Prostate gland (tissue), 2 donors: ENCODE results near the gene HJURP. TPM values are rescaled to one million over a fixed set of nuclear protein-coding genes. Genes with fewer than 3 reads are reported as not detected.

Experiments
- DNase-seq: peaks from one replicate; pipeline ENCODE4 v3.0.0-alpha.2; 2019; ENCODE audit warnings: low spot score
- H3K27ac ChIP-seq, 2 donors: fragments of 200-600 bp; sonication (generic); 2 replicates each; pipeline ENCODE4 v1.5.1; 2017 to 2019
- H3K27me3 ChIP-seq: fragments of 200-600 bp; sonication (generic); replicated peaks from 2 replicates; pipeline ENCODE4 v1.5.1; 2019; ENCODE audit not compliant: insufficient read depth
- H3K36me3 ChIP-seq, 2 donors: fragments of 200-600 bp; sonication (generic); 1 replicate in 1 of 2; 2 replicates in 1 of 2; pipeline versions ENCODE4 v1.5.1 to v1.8.1; 2017 to 2019
- H3K4me1 ChIP-seq: fragments of 200-600 bp; sonication (generic); replicated peaks from 2 replicates; pipeline ENCODE4 v1.5.1; 2019
- H3K4me3 ChIP-seq, 2 donors: fragments of 200-600 bp; sonication (generic); 2 replicates each; pipeline ENCODE4 v1.5.1; 2017 to 2019
- H3K9me3 ChIP-seq: fragments of 200-600 bp; sonication (generic); 2 replicates; pipeline ENCODE4 v1.5.1; 2017
- CTCF ChIP-seq, 4 experiments: fragments of 200-600 bp in 2 of 4; fragments of 450-650 bp in 2 of 4; sonication (generic) in 2 of 4; IDR thresholded peaks; 1 replicate in 3 of 4; 2 replicates in 1 of 4; pipeline ENCODE4 v1.5.1; 2016 to 2019; ENCODE audit warnings: antibody characterized with exemption in 4 of 4, mild to moderate bottlenecking in 2 of 4, moderate library complexity in 2 of 4
- POLR2A ChIP-seq: fragments of 450-650 bp; IDR thresholded peaks from one replicate; pipeline ENCODE4 v1.6.1; 2016; ENCODE audit warnings: antibody characterized with exemption, mild to moderate bottlenecking
- POLR2AphosphoS5 ChIP-seq: sonication (generic); formaldehyde crosslinking; IDR thresholded peaks from one replicate; pipeline ENCODE4 v1.6.1; 2017; ENCODE audit warnings: antibody characterized with exemption
- WGBS: methylation state at CpG from one replicate; pipeline ENCODE4 v1.1.5; 2018; 5-methylcytosine and 5-hydroxymethylcytosine counted together
- intact Hi-C: fragments of 100-400 bp; cut with DNase I; formaldehyde crosslinking; loops from one replicate; pipeline ENCODE4 v1.14.2; 2022
- total RNA-seq, 2 donors: library from RNA; depleted of rRNA; stranded (reverse); fragments of >200 nt; gene quantifications; one replicate each; pipeline ENCODE4 v1.1.0, GENCODE V29; 2016

Gene HJURP
- total RNA-seq, 2 donors from 2014 or later: 1.7 to 4.2 TPM

DNA sequence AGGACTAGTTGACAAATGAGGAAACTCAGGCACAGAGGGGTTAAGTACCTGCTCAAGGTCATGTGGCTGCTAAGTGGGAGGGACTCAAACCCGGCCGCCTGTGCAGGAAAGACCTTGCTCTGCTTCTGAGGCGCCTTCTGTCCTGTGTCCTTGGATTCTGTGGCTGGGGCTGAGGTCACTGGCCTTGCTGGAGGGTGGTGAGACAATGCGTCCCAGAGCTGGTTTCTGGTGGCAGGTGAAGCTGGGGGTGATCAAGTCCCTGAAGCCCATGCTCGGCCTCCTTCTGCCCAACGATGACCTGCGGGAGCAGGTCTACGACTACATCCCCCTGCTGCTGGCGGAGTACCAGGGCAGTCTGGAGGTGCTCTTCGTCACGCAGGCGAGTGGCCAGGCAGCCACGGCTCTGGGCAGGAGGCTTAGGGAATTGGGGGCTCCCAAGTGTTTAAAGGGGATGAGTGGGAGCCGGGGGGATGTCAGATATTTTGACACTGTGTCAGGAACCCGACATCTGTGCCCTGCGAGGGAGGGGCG lies 60.1 kb downstream of the HJURP start:
- no peaks in the 10 kb centered on the region for H3K4me1 ChIP-seq
- no peak for TF ChIP-seq POLR2A
- no peaks in the 10 kb centered on the region for H3K36me3 ChIP-seq
- intact Hi-C loops: no loop called here
- no peak overlapping the region for H3K27ac ChIP-seq
- H3K27me3 ChIP-seq: no peaks in the 10 kb centered on the region
- DNase-seq: no peak
- H3K9me3 ChIP-seq: no peaks in the 10 kb centered on the region
- 81% methylated on average over 17 of the region's 17 CpGs for WGBS
- H3K4me3 ChIP-seq: no peak overlapping the region

GRCh38 chr2:233793465-233794127 lies 60.7 kb downstream of the HJURP start:
- no peaks in the 10 kb centered on the region for H3K27me3 ChIP-seq
- no peaks in the 10 kb centered on the region for H3K36me3 ChIP-seq
- no peak for TF ChIP-seq POLR2AphosphoS5
- no peak for TF ChIP-seq POLR2A
- no peak for TF ChIP-seq CTCF (IDR thresholded peaks at IDR 0.05)
- H3K4me1 ChIP-seq: no peaks in the 10 kb centered on the region
- no peaks in the 10 kb centered on the region for H3K9me3 ChIP-seq
- DNase-seq: no peak
- no peak overlapping the region for H3K27ac ChIP-seq
- WGBS: 73% methylated on average over 18 of the region's 18 CpGs
- intact Hi-C loops: no loop called here
- no peak overlapping the region for H3K4me3 ChIP-seq

DNA sequence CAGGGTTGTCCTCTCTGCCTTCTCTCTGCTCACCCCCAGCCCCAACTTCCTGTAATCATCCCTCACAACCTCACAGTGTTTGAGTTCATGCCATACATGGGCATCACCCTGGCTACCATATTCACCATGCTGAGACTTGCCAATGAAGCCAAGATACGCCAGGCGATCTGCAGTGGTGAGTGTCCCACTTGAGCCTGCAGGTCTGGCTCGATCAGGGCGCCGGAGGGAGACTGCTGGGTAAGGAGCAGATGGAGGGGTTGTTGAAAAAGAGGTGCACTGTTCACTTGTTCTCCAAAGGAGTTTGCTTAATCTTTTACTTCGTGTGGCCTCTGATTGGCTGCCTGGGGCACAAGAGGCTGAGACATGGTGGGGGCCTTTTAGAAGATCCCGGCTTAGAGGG lies 61.6 kb downstream of the HJURP start:
- TF ChIP-seq POLR2A (no peak), POLR2AphosphoS5 (no peak)
- H3K9me3 ChIP-seq: no peaks in the 10 kb centered on the region
- 85% methylated on average over 7 of the region's 7 CpGs for WGBS

GRCh38 chr2:233791883-233792329 lies 62.4 kb downstream of the HJURP start:
- Histone ChIP-seq H3K36me3 (no peaks in the 10 kb centered on the region), H3K27me3 (no peaks in the 10 kb centered on the region), H3K4me1 (no peaks in the 10 kb centered on the region), H3K9me3 (no peaks in the 10 kb centered on the region), H3K4me3 (no peak overlapping the region), H3K27ac (no peak overlapping the region)
- WGBS: 77% methylated on average over 9 of the region's 9 CpGs
- DNase-seq: no peak
- intact Hi-C loops: no loop called here
- TF ChIP-seq POLR2AphosphoS5 (no peak), CTCF (IDR thresholded peaks at IDR 0.05) (no peak), POLR2A (no peak)

More for the DNA sequence above, 61.6 kb downstream of the HJURP start:
- intact Hi-C loops: no loop called here
- Histone ChIP-seq H3K4me3 (no peak overlapping the region), H3K27ac (no peak overlapping the region), H3K36me3 (no peaks in the 10 kb centered on the region), H3K27me3 (no peaks in the 10 kb centered on the region), H3K4me1 (no peaks in the 10 kb centered on the region)
- DNase-seq: no peak

- no peak overlapping the region for H3K4me3 ChIP-seq
- no peak for DNase-seq
- no peaks in the 10 kb centered on the region for H3K9me3 ChIP-seq
- WGBS: 80% methylated on average over 18 of the region's 18 CpGs
- H3K27me3 ChIP-seq: no peaks in the 10 kb centered on the region
- intact Hi-C loops: no loop called here
- no peaks in the 10 kb centered on the region for H3K36me3 ChIP-seq
- no peak overlapping the region for H3K27ac ChIP-seq
- H3K4me1 ChIP-seq: no peaks in the 10 kb centered on the region
- TF ChIP-seq POLR2A (no peak), CTCF (IDR thresholded peaks at IDR 0.05) (no peak), POLR2AphosphoS5 (no peak)
Observed at GRCh38 chr2:233791151-233791882, 63.0 kb downstream of the HJURP start.
